HepG2 (cell line): ENCODE results near the gene PPP4R2. TPM values are rescaled to one million over a fixed set of nuclear protein-coding genes. Genes with fewer than 3 reads are reported as not detected.
A peak's percentile ranks its signal among the peaks of the same experiment; 100 is the strongest.

Source experiments
- ATAC-seq: fragments of 200-7000 bp; cut with Tn5 transposase; 3 replicates; pipeline ENCODE4 v1.9.1; 2020; ENCODE audit warnings: mild to moderate bottlenecking, moderate library complexity
- BruUV-seq: library from RNA; stranded (reverse); fragments of 400-500 nt; replicated peaks from 2 replicates; lab custom pipeline; 2021; lab: Mats Ljungman, UMichigan
- CTCF ChIA-PET: fragments of 300-600 bp; formaldehyde crosslinking; extraction: SDS; loops from one replicate; lab custom pipeline; 2021; ENCODE audit warnings: low total read pairs, inconsistent platforms, low intra/inter-chr PET ratio; lab: Yijun Ruan, JAX
- POLR2A ChIA-PET: fragments of 350-600 bp; sonication (Branson Sonifier 250); formaldehyde crosslinking; loops from one replicate; lab custom pipeline; 2020; ENCODE audit warnings: antibody characterized with exemption, inconsistent platforms; lab: Yijun Ruan, JAX
- DNase-seq: peaks from one replicate; pipeline ENCODE4 v3.0.0-alpha.2; 2015; ENCODE audit warnings: low spot score
- FAIRE-seq: peaks from 3 replicates; lab custom pipeline; 2011; peaks lifted over from hg19 to GRCh38; lab: Jason Lieb, UNC
- H2AFZ ChIP-seq: one replicate; pipeline ENCODE4 v1.6.1; 2011; ENCODE audit warnings: low read length, inconsistent platforms
- H3K27ac ChIP-seq: fragments of 300-600 bp; 3 replicates; pipeline ENCODE4 v1.8.0; 2011; ENCODE audit warnings: mixed run types, mild to moderate bottlenecking, mixed read lengths, low read length, inconsistent platforms; ENCODE audit not compliant: insufficient read depth; ENCODE audit errors: extremely low read length
- H3K27me3 ChIP-seq, 2 experiments: fragments of 200-600 bp in 1 of 2; 2 replicates in 1 of 2; 3 replicates in 1 of 2; pipeline versions ENCODE4 v1.6.0 to v1.8.0; 2011; ENCODE audit warnings: low read length in 2 of 2, mild to moderate bottlenecking in 2 of 2, moderate library complexity in 2 of 2, inconsistent platforms in 1 of 2; ENCODE audit not compliant: insufficient read depth in 2 of 2, control insufficient read depth in 1 of 2
- H3K36me3 ChIP-seq, 2 experiments: fragments of 200-600 bp in 1 of 2; replicated peaks in 1 of 2; 2 replicates in 1 of 2; 3 replicates in 1 of 2; pipeline versions ENCODE4 v1.5.1 to v1.8.0; 2011; ENCODE audit warnings: low read length in 2 of 2, inconsistent platforms in 1 of 2; ENCODE audit not compliant: insufficient read depth in 2 of 2, control insufficient read depth in 1 of 2
- H3K4me1 ChIP-seq: 2 replicates; pipeline ENCODE4 v1.5.1; 2012; ENCODE audit warnings: low read length, inconsistent platforms; ENCODE audit not compliant: insufficient read depth
- H3K4me2 ChIP-seq: 2 replicates; pipeline ENCODE4 v1.6.0; 2011; ENCODE audit warnings: low read depth, low read length, inconsistent platforms
- H3K4me3 ChIP-seq, 3 experiments: fragments of 200-600 bp in 1 of 3; sonication (generic), shearing (Covaris generic) in 1 of 3; replicated peaks in 1 of 3; 2 replicates each; pipeline ENCODE4 v1.5.1; 2011 to 2016; ENCODE audit warnings: low read length in 3 of 3, inconsistent platforms in 2 of 3, low read depth in 2 of 3, mild to moderate bottlenecking in 2 of 3, control low read depth in 1 of 3, mixed read lengths in 1 of 3; ENCODE audit not compliant: insufficient read depth in 1 of 3
- H3K79me2 ChIP-seq: one replicate; pipeline ENCODE4 v1.6.1; 2011; ENCODE audit warnings: low read length, inconsistent platforms; ENCODE audit not compliant: insufficient read depth
- H3K9ac ChIP-seq: 2 replicates; pipeline ENCODE4 v1.6.0; 2011; ENCODE audit warnings: mild to moderate bottlenecking, low read depth, low read length, inconsistent platforms; ENCODE audit not compliant: insufficient read depth
- H3K9me3 ChIP-seq: 2 replicates; pipeline ENCODE4 v1.5.1; 2012; ENCODE audit warnings: mild to moderate bottlenecking, low read length
- H4K20me1 ChIP-seq: 2 replicates; pipeline ENCODE4 v1.6.0; 2011; ENCODE audit warnings: inconsistent platforms, mild to moderate bottlenecking, low read length, moderate library complexity; ENCODE audit not compliant: insufficient read depth
- ARHGAP35 ChIP-seq: sonication (generic); formaldehyde crosslinking; IDR thresholded peaks from 2 replicates; pipeline ENCODE4 v1.9.0; 2022; ENCODE audit warnings: mild to moderate bottlenecking, inconsistent platforms, moderate library complexity, missing genetic modification reagents, borderline replicate concordance
- ATF7 ChIP-seq, 2 experiments: fragments of 450-650 bp in 1 of 2; sonication (generic) in 1 of 2; formaldehyde crosslinking in 1 of 2; IDR thresholded peaks; 2 replicates each; pipeline versions ENCODE4 v1.4.0 to v1.6.1; 2016 to 2020; ENCODE audit warnings: antibody characterized with exemption in 1 of 2, mild to moderate bottlenecking in 1 of 2, missing genetic modification reagents in 1 of 2
- CCDC6 ChIP-seq: sonication (generic); formaldehyde crosslinking; IDR thresholded peaks from 2 replicates; pipeline ENCODE4 v1.8.1; 2022; ENCODE audit warnings: mild to moderate bottlenecking, missing genetic modification reagents, moderate library complexity
- CREM ChIP-seq, 2 experiments: sonication (generic) in 1 of 2; formaldehyde crosslinking in 1 of 2; IDR thresholded peaks; 2 replicates each; pipeline versions ENCODE4 v1.4.0 to v1.6.1; 2016 to 2020; ENCODE audit warnings: antibody characterized with exemption in 1 of 2, mild to moderate bottlenecking in 1 of 2, missing genetic modification reagents in 1 of 2
- DZIP1 ChIP-seq: sonication (generic); formaldehyde crosslinking; IDR thresholded peaks from 2 replicates; pipeline ENCODE4 v1.5.0; 2020; ENCODE audit warnings: mild to moderate bottlenecking, missing genetic modification reagents
- HMGA1 ChIP-seq: sonication (generic); formaldehyde crosslinking; conservative IDR thresholded peaks from 2 replicates; pipeline ENCODE4 v1.4.0; 2020; ENCODE audit warnings: missing genetic modification reagents
- PAXIP1 ChIP-seq: sonication (generic); formaldehyde crosslinking; conservative IDR thresholded peaks from 2 replicates; pipeline ENCODE4 v1.4.0; 2020; ENCODE audit warnings: mild to moderate bottlenecking, missing genetic modification reagents, moderate library complexity
- TOPORS ChIP-seq: sonication (generic); formaldehyde crosslinking; IDR thresholded peaks from 2 replicates; pipeline ENCODE4 v1.8.0; 2023; ENCODE audit warnings: mild to moderate bottlenecking, missing genetic modification reagents
- ZC3H13 ChIP-seq: sonication (generic); formaldehyde crosslinking; IDR thresholded peaks from 2 replicates; pipeline ENCODE4 v1.8.1; 2023; ENCODE audit warnings: mild to moderate bottlenecking, missing genetic modification reagents, moderate library complexity
- ZSCAN22 ChIP-seq: sonication (generic); formaldehyde crosslinking; IDR thresholded peaks from 2 replicates; pipeline ENCODE4 v1.4.0; 2020; ENCODE audit warnings: mild to moderate bottlenecking, missing genetic modification reagents
- WGBS: methylation state at CpG from one replicate; pipeline ENCODE4 v1.1.6; 2017; ENCODE audit warnings: low lambda C conversion rate; 5-methylcytosine and 5-hydroxymethylcytosine counted together
- in situ Hi-C: cut with HindIII; loops from 2 replicates; pipeline ENCODE4 v1.10.0; 2017; ENCODE audit warnings: low pct_unique_long_range_greater_than_20kb; ENCODE audit not compliant: extremely low pct_ligation_motif_present
- intact Hi-C: fragments of 100-400 bp; cut with micrococcal nuclease; formaldehyde crosslinking; loops from one replicate; pipeline ENCODE4 v1.10.0; 2022; ENCODE audit not compliant: unreplicated experiment
- polyA plus RNA-seq, 8 experiments: library from polyadenylated mRNA; depleted of rRNA in 3 of 8; stranded (reverse) in 7 of 8; unstranded in 1 of 8; fragments of >200 nt; fragmentation: Illumina TruSeq in 4 of 8; extraction: Trizol in 4 of 8; gene quantifications; 2 replicates each; pipeline versions ENCODE4 v1.2.1 to v1.2.3, GENCODE V29; 2011 to 2016; ENCODE audit warnings: low read depth in 4 of 8, missing spikeins in 1 of 8, mixed read lengths in 1 of 8; ENCODE audit not compliant: insufficient read depth in 1 of 8
- total RNA-seq, 5 experiments: library from RNA; depleted of rRNA; stranded (reverse); fragments of >200 nt; fragmentation: Illumina TruSeq; extraction: Trizol; gene quantifications; 2 replicates each; pipeline ENCODE4 v1.2.3, GENCODE V29; 2016; ENCODE audit warnings: low read depth in 1 of 5
- TF ChIP-seq, protein P1 (sequence below): sonication (generic); formaldehyde crosslinking; IDR thresholded peaks from 2 replicates; pipeline ENCODE4 v1.4.0; 2020; ENCODE audit warnings: mild to moderate bottlenecking, missing genetic modification reagents, borderline replicate concordance

The PPP4R2 gene
- total and polyA plus RNA-seq, 2 of the 13 experiments (the other 11 are each of a cell fraction or from before 2014, with no cell fraction given): 22.3 to 161 TPM

DNA sequence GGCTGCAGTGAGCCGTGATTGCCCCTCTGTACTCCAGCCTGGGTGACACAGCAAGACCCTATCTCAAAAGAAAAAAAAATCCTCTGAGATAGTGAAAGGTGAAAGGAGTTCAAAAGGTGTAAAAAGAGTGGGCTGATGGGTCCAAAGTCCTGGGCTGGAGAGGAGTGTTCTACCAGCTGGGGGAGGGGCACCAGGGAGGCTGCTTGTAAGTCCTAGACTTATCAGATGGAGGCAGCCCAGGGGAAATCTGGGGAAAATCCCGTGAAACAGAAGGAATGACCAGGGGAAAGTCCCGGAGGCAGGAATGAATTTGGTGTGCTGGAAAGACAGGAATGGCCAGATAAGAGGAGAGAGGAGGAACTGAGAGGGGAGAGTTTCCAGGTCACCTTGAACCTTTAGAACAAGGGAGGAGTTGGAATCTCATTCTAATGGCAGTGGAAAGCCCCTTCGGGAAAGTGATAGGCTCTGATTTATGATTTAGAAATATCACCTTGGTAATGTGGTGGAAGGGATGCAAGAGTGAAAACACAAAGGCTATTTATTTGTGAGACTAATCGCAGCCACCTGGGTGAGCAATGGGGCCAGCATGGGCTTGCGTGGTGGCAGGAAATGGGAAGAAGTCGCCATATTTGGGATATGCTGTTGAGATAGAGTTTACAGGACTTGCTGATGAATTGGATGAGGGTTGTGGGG is 23.4 kb upstream of the PPP4R2 start:
- peak overlapping the region; percentile 65 for H3K4me2 ChIP-seq
- no peaks in the 10 kb centered on the region for H4K20me1 ChIP-seq
- peak overlapping the region; percentile 76 for H3K27ac ChIP-seq
- intact Hi-C loops (no loop called here), in situ Hi-C loops (no loop called here)
- 44% methylated on average over 7 of the region's 7 CpGs for WGBS
- ChIA-PET CTCF (no interaction called here), POLR2A (interaction anchor here (1.2 to 1.8 kb wide), 6 partner anchors 11 to 29 kb away, joined by 3 to 17 read pairs (median 5); partner anchors contain the start of gene PPP4R2)
- no peaks in the 10 kb centered on the region for H3K9me3 ChIP-seq
- BruUV-seq: no TSS peak
- H3K4me3 ChIP-seq: no peak overlapping the region
- H3K27me3 ChIP-seq: no peaks in the 10 kb centered on the region
- no peaks in the 10 kb centered on the region for H3K79me2 ChIP-seq
- H3K36me3 ChIP-seq: no peaks in the 10 kb centered on the region
- H3K9ac ChIP-seq: no peak overlapping the region
- H3K4me1 ChIP-seq: peaks cover 52% of the 10 kb centered on the region
- FAIRE-seq (peak; percentile 75), DNase-seq (peak; percentile 77), ATAC-seq (peak; percentile 79)
- H2AFZ ChIP-seq: no peak overlapping the region
- TF ChIP-seq ATF7 (IDR thresholded peaks at IDR 0.05) (no peak), ATF7 (CRISPR knock-in tag; IDR thresholded peaks at IDR 0.05) (no peak), ZSCAN22 (CRISPR knock-in tag) (peak; percentile 61; the same call in 1 of the 2 replicates), DZIP1 (CRISPR knock-in tag) (no peak), CCDC6 (CRISPR knock-in tag) (no peak), ZC3H13 (no peak), PAXIP1 (CRISPR knock-in tag) (peak; percentile 90), TOPORS (CRISPR knock-in tag) (no peak), ARHGAP35 (CRISPR knock-in tag) (no peak), HMGA1 (CRISPR knock-in tag) (no peak), CREM (IDR thresholded peaks at IDR 0.05) (peak; percentile 57; the same call in 1 of the 2 replicates), CREM (CRISPR knock-in tag; IDR thresholded peaks at IDR 0.05) (no peak)
- TF ChIP-seq, protein P1, sequence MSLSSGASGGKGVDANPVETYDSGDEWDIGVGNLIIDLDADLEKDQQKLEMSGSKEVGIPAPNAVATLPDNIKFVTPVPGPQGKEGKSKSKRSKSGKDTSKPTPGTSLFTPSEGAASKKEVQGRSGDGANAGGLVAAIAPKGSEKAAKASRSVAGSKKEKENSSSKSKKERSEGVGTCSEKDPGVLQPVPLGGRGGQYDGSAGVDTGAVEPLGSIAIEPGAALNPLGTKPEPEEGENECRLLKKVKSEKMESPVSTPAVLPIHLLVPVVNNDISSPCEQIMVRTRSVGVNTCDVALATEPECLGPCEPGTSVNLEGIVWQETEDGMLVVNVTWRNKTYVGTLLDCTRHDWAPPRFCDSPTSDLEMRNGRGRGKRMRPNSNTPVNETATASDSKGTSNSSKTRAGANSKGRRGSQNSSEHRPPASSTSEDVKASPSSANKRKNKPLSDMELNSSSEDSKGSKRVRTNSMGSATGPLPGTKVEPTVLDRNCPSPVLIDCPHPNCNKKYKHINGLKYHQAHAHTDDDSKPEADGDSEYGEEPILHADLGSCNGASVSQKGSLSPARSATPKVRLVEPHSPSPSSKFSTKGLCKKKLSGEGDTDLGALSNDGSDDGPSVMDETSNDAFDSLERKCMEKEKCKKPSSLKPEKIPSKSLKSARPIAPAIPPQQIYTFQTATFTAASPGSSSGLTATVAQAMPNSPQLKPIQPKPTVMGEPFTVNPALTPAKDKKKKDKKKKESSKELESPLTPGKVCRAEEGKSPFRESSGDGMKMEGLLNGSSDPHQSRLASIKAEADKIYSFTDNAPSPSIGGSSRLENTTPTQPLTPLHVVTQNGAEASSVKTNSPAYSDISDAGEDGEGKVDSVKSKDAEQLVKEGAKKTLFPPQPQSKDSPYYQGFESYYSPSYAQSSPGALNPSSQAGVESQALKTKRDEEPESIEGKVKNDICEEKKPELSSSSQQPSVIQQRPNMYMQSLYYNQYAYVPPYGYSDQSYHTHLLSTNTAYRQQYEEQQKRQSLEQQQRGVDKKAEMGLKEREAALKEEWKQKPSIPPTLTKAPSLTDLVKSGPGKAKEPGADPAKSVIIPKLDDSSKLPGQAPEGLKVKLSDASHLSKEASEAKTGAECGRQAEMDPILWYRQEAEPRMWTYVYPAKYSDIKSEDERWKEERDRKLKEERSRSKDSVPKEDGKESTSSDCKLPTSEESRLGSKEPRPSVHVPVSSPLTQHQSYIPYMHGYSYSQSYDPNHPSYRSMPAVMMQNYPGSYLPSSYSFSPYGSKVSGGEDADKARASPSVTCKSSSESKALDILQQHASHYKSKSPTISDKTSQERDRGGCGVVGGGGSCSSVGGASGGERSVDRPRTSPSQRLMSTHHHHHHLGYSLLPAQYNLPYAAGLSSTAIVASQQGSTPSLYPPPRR (CRISPR knock-in tag): no peak
